Calu3 (cell line): ENCODE data around the gene ECM1. TPM values are rescaled to one million over a fixed set of nuclear protein-coding genes. Genes with fewer than 3 reads are reported as not detected.

ENCODE experiments used
- BruUV-seq: library from RNA; stranded (reverse); fragments of 400-500 nt; replicated peaks from 2 replicates; lab custom pipeline; 2021; lab: Mats Ljungman, UMichigan
- CTCF ChIA-PET: fragments of 300-600 bp; sonication (Branson Sonifier 250); formaldehyde crosslinking; loops from one replicate; lab custom pipeline; 2022; ENCODE audit warnings: antibody characterized with exemption; lab: Charles Lee
- DNase-seq: peaks from one replicate; pipeline ENCODE4 v3.0.0; 2022
- H3K27ac Mint-ChIP-seq: one replicate; pipeline ENCODE4 v1.8.0; 2022; ENCODE audit warnings: mixed read lengths; ENCODE audit not compliant: unreplicated experiment
- H3K27me3 Mint-ChIP-seq: one replicate; pipeline ENCODE4 v1.8.0; 2022; ENCODE audit warnings: mixed read lengths; ENCODE audit not compliant: unreplicated experiment
- H3K36me3 Mint-ChIP-seq: one replicate; pipeline ENCODE4 v1.8.0; 2022; ENCODE audit warnings: mild to moderate bottlenecking, moderate library complexity, mixed read lengths; ENCODE audit not compliant: insufficient read depth, unreplicated experiment
- H3K4me1 Mint-ChIP-seq: one replicate; pipeline ENCODE4 v1.8.0; 2022; ENCODE audit warnings: mild to moderate bottlenecking, low read depth, mixed read lengths; ENCODE audit not compliant: unreplicated experiment
- H3K4me3 Mint-ChIP-seq: one replicate; pipeline ENCODE4 v1.8.0; 2022; ENCODE audit warnings: mild to moderate bottlenecking, low read depth, moderate library complexity, mixed read lengths; ENCODE audit not compliant: unreplicated experiment
- H3K9me3 Mint-ChIP-seq: one replicate; pipeline ENCODE4 v1.8.0; 2022; ENCODE audit warnings: low read depth, mixed read lengths; ENCODE audit not compliant: unreplicated experiment
- CTCF ChIP-seq: fragments of 200-600 bp; IDR thresholded peaks from one replicate; pipeline ENCODE4 v1.8.0; 2022; ENCODE audit warnings: antibody characterized with exemption; ENCODE audit not compliant: unreplicated experiment
- intact Hi-C: fragments of 100-400 bp; cut with micrococcal nuclease; formaldehyde crosslinking; loops from one replicate; pipeline ENCODE4 v1.10.0; 2022; ENCODE audit not compliant: unreplicated experiment
- microRNA-seq: library from miRNA; unstranded; fragments of <30 nt; microRNA quantifications from one replicate; pipeline ENCODE4 v1.2.0, GENCODE V29; 2022
- total RNA-seq: library from RNA; stranded (reverse); gene quantifications from 2 replicates; pipeline ENCODE4 v1.2.3, GENCODE V29; 2022

Gene ECM1
- total RNA-seq, 1 experiment from 2014 or later, result 1.6 TPM

- TF ChIP-seq CTCF, result no peak
- Mint-ChIP-seq H3K27ac (peak overlapping the region; percentile 95), H3K36me3 (peaks cover 78% of the 10 kb centered on the region), H3K27me3 (no peaks in the 10 kb centered on the region), H3K4me1 (peaks cover 58% of the 10 kb centered on the region), H3K9me3 (no peaks in the 10 kb centered on the region), H3K4me3 (peak overlapping the region; percentile 75)
- intact Hi-C loops, result loop anchor here (1.0 to 10.0 kb wide), 5 partner anchors 14 to 415 kb away; partner anchors contain the start of gene GOLPH3L
- CTCF ChIA-PET, result interaction anchor here (0.6 to 3.9 kb wide), 10 partner anchors 10 to 250 kb away, joined by 3 to 24 read pairs (median 4); partner anchors contain the start of genes ENSA, FALEC and MCL1
- BruUV-seq, result no TSS peak
- DNase-seq, result no peak
Measured at GRCh38 chr1:150562446-150563339, 54.8 kb downstream of the ECM1 start.

Small RNA genes lying within 50 kb of the gene (microRNA-seq; reads per million reads assigned to microRNA genes)
- gene MIR4257 (not detected), gene MIR6878 (not detected)

Other genes with a start within 250 kb of the ECM1 start
- 195 TPM in 2 replicates for gene APH1A, start 239.1 kb upstream of the ECM1 start, total RNA-seq
- gene C1orf54, start 235.3 kb upstream of the ECM1 start, total RNA-seq, result 0.76 TPM in 1 of 2 replicates, not detected in the other
- gene CIART, start 225.6 kb upstream of the ECM1 start, total RNA-seq, result 0.42 and 1.5 TPM in 2 replicates
- gene MRPS21, start 214.2 kb upstream of the ECM1 start, total RNA-seq, result 66.9 and 67.4 TPM in 2 replicates
- gene PRPF3, start 186.6 kb upstream of the ECM1 start, total RNA-seq, result 82.7 and 102 TPM in 2 replicates
- 36.6 and 37.8 TPM in 2 replicates for gene RPRD2, start 144.0 kb upstream of the ECM1 start, total RNA-seq
- gene TARS2, start 20.7 kb upstream of the ECM1 start, total RNA-seq, result 42.2 and 51.7 TPM in 2 replicates
- gene FALEC, start 7.6 kb downstream of the ECM1 start, total RNA-seq, result 0.71 TPM in 1 of 2 replicates, not detected in the other
- gene ADAMTSL4, start 41.3 kb downstream of the ECM1 start, total RNA-seq, result 1.9 and 2.7 TPM in 2 replicates
- 261 and 262 TPM in 2 replicates for gene MCL1, start 71.5 kb downstream of the ECM1 start, total RNA-seq
- 253 and 276 TPM in 2 replicates for gene ENSA, start 121.5 kb downstream of the ECM1 start, total RNA-seq
- 64.7 and 71.6 TPM in 2 replicates for gene GOLPH3L, start 189.0 kb downstream of the ECM1 start, total RNA-seq
- not detected in 2 replicates for gene HORMAD1, start 212.8 kb downstream of the ECM1 start, total RNA-seq